HG02642 (cell line): ENCODE results near the gene PTPRG.

Source experiments
- ATAC-seq: cut with Tn5 transposase; IDR thresholded peaks from one replicate; pipeline ENCODE4 v1.9.1; 2021; ENCODE audit warnings: mild to moderate bottlenecking; ENCODE audit not compliant: unreplicated experiment, poor library complexity

PTPRG gene

GRCh38 chr3:61613666-61614065, 52.3 kb downstream of the PTPRG start:
- ATAC-seq, result no peak

- ATAC-seq, result no peak
Observed at GRCh38 chr3:61615643-61616042, 54.3 kb downstream of the PTPRG start.

- no peak for ATAC-seq
Observed at GRCh38 chr3:61616586-61616985, 55.2 kb downstream of the PTPRG start.

GRCh38 chr3:61617041-61617440, 55.7 kb downstream of the PTPRG start:
- no peak for ATAC-seq

- no peak for ATAC-seq
Observed at GRCh38 chr3:61617651-61618050, 56.3 kb downstream of the PTPRG start.

- ATAC-seq, result no peak
Observed at GRCh38 chr3:61618231-61618630, 56.9 kb downstream of the PTPRG start.

- ATAC-seq, result no peak
Observed at GRCh38 chr3:61618871-61619270, 57.5 kb downstream of the PTPRG start.

GRCh38 chr3:61620073-61620472, 58.7 kb downstream of the PTPRG start:
- ATAC-seq, result no peak

GRCh38 chr3:61624300-61624699, 62.9 kb downstream of the PTPRG start:
- ATAC-seq, result no peak

- no peak for ATAC-seq
Observed at GRCh38 chr3:61625429-61625828, 64.1 kb downstream of the PTPRG start.

GRCh38 chr3:61626484-61626883, 65.1 kb downstream of the PTPRG start:
- ATAC-seq, result no peak

GRCh38 chr3:61627768-61628185, 66.4 kb downstream of the PTPRG start:
- no peak for ATAC-seq

- no peak for ATAC-seq
Observed at GRCh38 chr3:61628636-61629035, 67.3 kb downstream of the PTPRG start.

GRCh38 chr3:61629442-61629841, 68.1 kb downstream of the PTPRG start:
- ATAC-seq, result no peak

GRCh38 chr3:61631108-61631769, 69.9 kb downstream of the PTPRG start:
- no peak for ATAC-seq

GRCh38 chr3:61632568-61633175, 71.3 kb downstream of the PTPRG start:
- ATAC-seq, result no peak

- no peak for ATAC-seq
Observed at GRCh38 chr3:61634678-61635077, 73.3 kb downstream of the PTPRG start.

- peak; percentile 47 for ATAC-seq
Observed at GRCh38 chr3:61637088-61638051, 76.0 kb downstream of the PTPRG start.

GRCh38 chr3:61638741-61639140, 77.4 kb downstream of the PTPRG start:
- ATAC-seq, result no peak

GRCh38 chr3:61639991-61640390, 78.6 kb downstream of the PTPRG start:
- no peak for ATAC-seq

GRCh38 chr3:61645148-61645547, 83.8 kb downstream of the PTPRG start:
- ATAC-seq, result no peak
